GM13976 (cell line): Measurements from ENCODE around the gene CELF2.

Experiments
- DNase-seq: peaks from one replicate; pipeline ENCODE4 v3.0.0; 2012; ENCODE audit warnings: low spot score
- CTCF ChIP-seq: IDR thresholded peaks from 2 replicates; pipeline ENCODE4 v1.5.1; 2012; ENCODE audit warnings: borderline replicate concordance, mild to moderate bottlenecking; ENCODE audit not compliant: insufficient read depth; ENCODE audit errors: extremely low read depth, missing control alignments, control extremely low read depth
- in situ Hi-C: fragments of 300-500 bp; cut with MboI; formaldehyde crosslinking; loops from one replicate; pipeline ENCODE4 v1.12.0; 2022; ENCODE audit warnings: low sequenced_read_pairs, mixed read lengths, inconsistent platforms; ENCODE audit not compliant: unreplicated experiment

Gene CELF2

GRCh38 chr10:11064832-11065231, 47.2 kb downstream of the CELF2 start:
- no peak for TF ChIP-seq CTCF
- DNase-seq = no peak
- in situ Hi-C loops = no loop called here

- no peak for DNase-seq
- TF ChIP-seq CTCF = no peak
- in situ Hi-C loops = no loop called here
Measured at GRCh38 chr10:11065567-11065966, 47.9 kb downstream of the CELF2 start.

GRCh38 chr10:11066520-11066919, 48.8 kb downstream of the CELF2 start:
- in situ Hi-C loops = no loop called here
- DNase-seq = no peak
- no peak for TF ChIP-seq CTCF

- in situ Hi-C loops = no loop called here
- TF ChIP-seq CTCF = no peak
- DNase-seq = no peak
Measured at GRCh38 chr10:11068861-11069633, 51.4 kb downstream of the CELF2 start.

- in situ Hi-C loops = no loop called here
- no peak for DNase-seq
- TF ChIP-seq CTCF = no peak
Measured at GRCh38 chr10:11073410-11073809, 55.7 kb downstream of the CELF2 start.

- in situ Hi-C loops = no loop called here
- DNase-seq = no peak
- TF ChIP-seq CTCF = no peak
Measured at GRCh38 chr10:11074536-11075267, 57.0 kb downstream of the CELF2 start.
